WTC11 (cell line): ENCODE results near the gene DUOX2.

Experiments
- CTCF ChIP-seq: fragments of 200-600 bp; IDR thresholded peaks from 2 replicates; pipeline ENCODE4 v1.8.0; 2022; ENCODE audit warnings: antibody characterized with exemption
- GTF2I ChIP-seq: fragments of 250-450 bp; sonication (Bioruptor Pico); conservative IDR thresholded peaks from 2 replicates; pipeline ENCODE4 v1.4.0; 2021; ENCODE audit warnings: mild to moderate bottlenecking
- IRF1 ChIP-seq: sonication (generic); formaldehyde crosslinking; IDR thresholded peaks from 2 replicates; pipeline ENCODE4 v1.8.0; 2023; ENCODE audit warnings: missing genetic modification reagents
- NR1H2 ChIP-seq: sonication (generic); formaldehyde crosslinking; IDR thresholded peaks from 2 replicates; pipeline ENCODE4 v1.9.0; 2021; ENCODE audit warnings: mild to moderate bottlenecking, moderate library complexity, missing genetic modification reagents
- SOX15 ChIP-seq: fragments of 250-450 bp; sonication (Bioruptor Pico); IDR thresholded peaks from 2 replicates; pipeline ENCODE4 v1.9.0; 2021; ENCODE audit warnings: mild to moderate bottlenecking
- ZNF232 ChIP-seq: sonication (generic); formaldehyde crosslinking; IDR thresholded peaks from 2 replicates; pipeline ENCODE4 v1.8.0; 2022; ENCODE audit warnings: mild to moderate bottlenecking, missing genetic modification reagents

GRCh38 chr15:45130291-45131000 is 16.5 kb upstream of the DUOX2 start:
- TF ChIP-seq CTCF (no peak), NR1H2 (no peak), GTF2I (CRISPR knock-in tag) (no peak), IRF1 (CRISPR knock-in tag) (no peak), ZNF232 (CRISPR knock-in tag) (no peak), SOX15 (no peak)
